Peyer's patch (tissue), 4 donors: ENCODE measurements around the gene USP31. TPM values are rescaled to one million over a fixed set of nuclear protein-coding genes. Genes with fewer than 3 reads are reported as not detected.
"Not testable (repeated sequence)": the region's sequence is repeated elsewhere in the genome, so short reads cannot be mapped to it uniquely, and the experiment has no call there.

Experiments used
- DNase-seq, 3 donors: peaks; one replicate each; pipeline ENCODE4 v3.0.0-alpha.2; 2017 to 2019
- H3K27ac ChIP-seq, 4 donors: fragments of 200-600 bp; sonication (generic); one replicate each; pipeline ENCODE4 v1.5.1; 2016 to 2019
- H3K27me3 ChIP-seq, 2 donors: fragments of 200-600 bp; sonication (generic); one replicate each; pipeline ENCODE4 v1.5.1; 2019
- H3K36me3 ChIP-seq, 3 donors: fragments of 200-600 bp; sonication (generic); one replicate each; pipeline ENCODE4 v1.5.1; 2016 to 2019
- H3K4me1 ChIP-seq, 4 donors: fragments of 200-600 bp; sonication (generic); one replicate each; pipeline ENCODE4 v1.5.1; 2016 to 2019
- H3K4me3 ChIP-seq, 4 donors: fragments of 200-600 bp; sonication (generic); 1 replicate in 3 of 4; 2 replicates in 1 of 4; pipeline ENCODE4 v1.5.1; 2016 to 2019; ENCODE audit warnings: mild to moderate bottlenecking in 1 of 4
- H3K9me3 ChIP-seq, 4 donors: fragments of 200-600 bp; sonication (generic); one replicate each; pipeline ENCODE4 v1.5.1; 2016 to 2019; ENCODE audit warnings: mild to moderate bottlenecking in 1 of 4
- POLR2A ChIP-seq, 2 donors: fragments of 450-650 bp; IDR thresholded peaks; one replicate each; pipeline ENCODE4 v1.5.1; 2017; ENCODE audit warnings: antibody characterized with exemption in 2 of 2, mild to moderate bottlenecking in 2 of 2, moderate library complexity in 2 of 2
- total RNA-seq, 4 donors: library from RNA; depleted of rRNA; stranded (reverse); fragments of >200 nt; gene quantifications; one replicate each; pipeline ENCODE4 v1.1.0, GENCODE V29; 2016
- TF ChIP-seq, protein P1 (sequence below), 6 experiments: fragments of 450-650 bp in 4 of 6; fragments of 200-600 bp in 2 of 6; sonication (generic) in 1 of 6; IDR thresholded peaks; one replicate each; pipeline ENCODE4 v1.5.1; 2017 to 2019; ENCODE audit warnings: antibody characterized with exemption in 6 of 6, mild to moderate bottlenecking in 3 of 6, moderate library complexity in 1 of 6

Gene USP31
- total RNA-seq, 4 donors from 2014 or later, result 6.3 to 12.4 (median 10.5) TPM

DNA sequence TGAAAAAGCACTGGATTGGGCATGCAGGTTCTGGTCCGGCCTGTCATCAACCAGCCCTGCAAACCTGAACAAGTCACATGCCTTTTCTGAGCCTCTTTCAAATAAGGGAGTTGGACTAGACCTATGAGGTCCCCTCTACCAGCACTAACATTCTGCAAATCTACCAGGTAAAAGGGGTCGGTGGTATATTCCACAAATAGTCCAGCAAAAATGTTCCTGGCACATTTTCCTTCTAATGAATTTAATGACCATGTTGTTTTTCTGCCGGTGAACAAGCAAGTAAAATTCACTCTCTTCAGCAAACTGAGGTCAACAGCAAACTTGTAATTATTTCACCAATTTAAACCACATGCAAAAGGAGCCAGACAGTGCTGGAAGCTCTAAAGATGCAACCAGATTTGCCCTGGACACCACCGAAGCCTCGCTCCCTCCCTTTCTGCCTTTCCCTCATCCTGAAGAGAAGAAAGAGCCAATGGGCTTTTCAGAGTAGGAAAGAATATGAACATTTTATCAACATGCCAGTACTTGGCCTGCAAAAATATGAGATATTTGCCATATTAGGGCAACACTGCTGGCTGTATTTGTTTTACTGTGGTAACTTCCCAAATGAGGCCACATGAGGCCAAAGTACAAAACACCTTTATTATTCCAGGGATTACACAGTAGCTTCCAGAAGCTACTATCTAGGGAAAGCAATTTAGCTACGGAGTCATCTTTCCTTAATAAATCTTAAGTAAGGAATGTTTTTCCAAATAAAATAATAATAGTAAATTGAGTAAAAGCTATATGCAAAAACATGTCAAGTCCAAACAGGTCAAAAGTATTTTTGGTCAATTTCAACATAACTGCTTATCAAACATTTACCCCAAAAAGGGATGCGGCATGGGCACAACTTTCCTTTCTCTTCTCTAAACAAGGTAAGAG is 45.0 kb downstream of the USP31 start:
- H3K36me3 ChIP-seq, result peaks cover 0 to 3% (median 0%) of the 10 kb centered on the region in 3 donors
- no peaks in the 10 kb centered on the region for H3K9me3 ChIP-seq
- DNase-seq, result no peak
- H3K4me3 ChIP-seq, result no peak overlapping the region
- no peaks in the 10 kb centered on the region for H3K4me1 ChIP-seq
- no peak for TF ChIP-seq POLR2A (IDR thresholded peaks at IDR 0.05)
- TF ChIP-seq, protein P1, sequence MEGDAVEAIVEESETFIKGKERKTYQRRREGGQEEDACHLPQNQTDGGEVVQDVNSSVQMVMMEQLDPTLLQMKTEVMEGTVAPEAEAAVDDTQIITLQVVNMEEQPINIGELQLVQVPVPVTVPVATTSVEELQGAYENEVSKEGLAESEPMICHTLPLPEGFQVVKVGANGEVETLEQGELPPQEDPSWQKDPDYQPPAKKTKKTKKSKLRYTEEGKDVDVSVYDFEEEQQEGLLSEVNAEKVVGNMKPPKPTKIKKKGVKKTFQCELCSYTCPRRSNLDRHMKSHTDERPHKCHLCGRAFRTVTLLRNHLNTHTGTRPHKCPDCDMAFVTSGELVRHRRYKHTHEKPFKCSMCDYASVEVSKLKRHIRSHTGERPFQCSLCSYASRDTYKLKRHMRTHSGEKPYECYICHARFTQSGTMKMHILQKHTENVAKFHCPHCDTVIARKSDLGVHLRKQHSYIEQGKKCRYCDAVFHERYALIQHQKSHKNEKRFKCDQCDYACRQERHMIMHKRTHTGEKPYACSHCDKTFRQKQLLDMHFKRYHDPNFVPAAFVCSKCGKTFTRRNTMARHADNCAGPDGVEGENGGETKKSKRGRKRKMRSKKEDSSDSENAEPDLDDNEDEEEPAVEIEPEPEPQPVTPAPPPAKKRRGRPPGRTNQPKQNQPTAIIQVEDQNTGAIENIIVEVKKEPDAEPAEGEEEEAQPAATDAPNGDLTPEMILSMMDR (IDR thresholded peaks at IDR 0.05), result no peak
- H3K27me3 ChIP-seq, result no peaks in the 10 kb centered on the region
- H3K27ac ChIP-seq, result no peak overlapping the region

DNA sequence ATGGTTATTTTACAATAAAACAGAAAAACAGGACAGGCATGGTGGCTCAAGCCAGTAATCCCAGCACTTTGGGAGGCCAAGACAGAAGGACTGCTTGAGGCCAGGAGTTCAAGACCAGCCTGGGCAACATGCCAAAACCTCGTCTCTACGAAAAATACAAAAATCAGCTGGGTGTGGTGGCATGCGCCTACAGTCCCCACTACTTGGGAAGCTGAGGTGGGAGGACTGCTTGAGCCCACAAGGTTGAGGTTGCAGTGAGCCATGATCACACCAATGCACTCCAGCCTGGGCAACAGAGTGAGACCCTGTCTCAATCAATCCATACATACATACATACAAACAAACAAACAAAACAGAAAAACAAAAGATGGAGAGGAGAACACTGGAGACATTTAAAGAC is 45.6 kb downstream of the USP31 start:
- no peak for TF ChIP-seq POLR2A (IDR thresholded peaks at IDR 0.05)
- TF ChIP-seq, protein P1 (IDR thresholded peaks at IDR 0.05), result no peak
- no peak overlapping the region for H3K27ac ChIP-seq
- H3K9me3 ChIP-seq, result no peaks in the 10 kb centered on the region

DNA sequence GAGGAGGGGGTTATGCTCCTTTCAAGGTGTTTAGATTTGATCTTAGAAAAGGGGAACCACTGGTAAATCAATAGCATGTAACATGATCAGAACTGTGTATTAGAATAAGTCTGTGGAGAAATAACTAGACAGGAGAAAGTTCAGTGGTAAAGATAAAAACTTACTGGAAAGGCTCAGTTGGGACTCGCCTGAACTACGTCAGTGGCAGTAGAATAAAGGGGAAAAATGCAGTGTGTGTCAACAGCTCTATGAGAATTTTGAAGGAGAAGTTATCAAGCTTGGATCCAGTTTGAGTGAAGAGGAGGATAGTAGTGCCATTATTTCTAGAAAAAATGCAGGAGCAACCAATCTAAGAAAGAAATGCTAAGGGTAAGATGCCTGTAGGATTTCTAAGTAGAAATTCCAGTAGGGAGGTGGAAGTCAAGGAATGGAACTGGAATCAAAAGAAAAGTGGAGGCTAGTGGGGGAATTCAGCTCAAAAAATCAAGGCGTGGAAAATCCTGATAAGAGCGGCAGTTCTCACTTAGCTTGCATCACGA is 48.2 kb downstream of the USP31 start:
- no peaks in the 10 kb centered on the region for H3K9me3 ChIP-seq
- no peak for DNase-seq
- H3K36me3 ChIP-seq, result peaks cover 0 to 3% (median 0%) of the 10 kb centered on the region in 3 donors
- H3K27me3 ChIP-seq, result no peaks in the 10 kb centered on the region
- no peak overlapping the region for H3K4me3 ChIP-seq
- H3K4me1 ChIP-seq, result no peaks in the 10 kb centered on the region
- TF ChIP-seq POLR2A (IDR thresholded peaks at IDR 0.05), result no peak
- TF ChIP-seq, protein P1 (IDR thresholded peaks at IDR 0.05), result no peak
- no peak overlapping the region for H3K27ac ChIP-seq

More for the DNA sequence above, 45.6 kb downstream of the USP31 start:
- Histone ChIP-seq H3K27me3 (no peaks in the 10 kb centered on the region), H3K4me1 (no peaks in the 10 kb centered on the region), H3K36me3 (peaks cover 0 to 3% (median 0%) of the 10 kb centered on the region in 3 donors), H3K4me3 (no peak overlapping the region)
- DNase-seq, result no peak

DNA sequence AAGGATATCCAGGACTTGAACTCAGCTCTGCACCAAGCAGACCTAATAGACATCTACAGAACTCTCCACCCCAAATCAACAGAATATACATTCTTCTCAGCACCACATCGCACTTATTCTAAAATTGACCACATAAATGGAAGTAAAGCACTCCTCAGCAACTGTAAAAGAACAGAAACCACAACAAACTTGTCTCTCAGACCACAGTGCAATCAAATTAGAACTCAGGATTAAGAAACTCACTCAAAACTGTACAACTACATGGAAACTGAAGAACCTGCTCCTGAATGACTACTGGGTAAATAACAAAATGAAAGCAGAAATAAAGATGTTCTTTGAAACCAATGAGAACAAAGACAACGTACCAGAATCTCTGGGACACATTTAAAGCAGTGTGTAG is 52.8 kb downstream of the USP31 start:
- H3K27me3 ChIP-seq, DNase-seq, H3K4me3 ChIP-seq, H3K9me3 ChIP-seq, H3K4me1 ChIP-seq, H3K36me3 ChIP-seq, H3K27ac ChIP-seq: not testable (repeated sequence)

DNA sequence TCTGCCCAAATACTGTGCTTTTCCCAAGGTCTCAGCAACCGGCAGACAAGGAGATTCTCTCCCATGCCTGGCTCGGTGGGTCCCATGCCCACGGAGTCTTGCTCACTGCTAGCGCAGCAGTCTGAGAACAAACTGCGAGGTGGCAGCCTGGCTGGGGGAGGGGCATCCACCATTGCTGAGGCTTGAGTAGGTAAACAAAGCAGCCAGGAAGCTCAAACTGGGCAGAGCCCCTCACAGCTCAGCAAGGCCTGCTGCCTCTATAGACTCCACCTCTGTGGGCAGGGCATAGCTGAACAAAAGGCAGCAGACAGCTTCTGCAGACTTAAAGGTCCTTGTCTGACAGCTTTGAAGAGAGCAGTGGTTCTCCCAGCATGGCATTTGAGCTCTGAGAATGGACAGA is 55.1 kb downstream of the USP31 start:
- not testable (repeated sequence) for H3K27ac ChIP-seq, H3K4me3 ChIP-seq, H3K36me3 ChIP-seq, DNase-seq, H3K27me3 ChIP-seq, H3K4me1 ChIP-seq, H3K9me3 ChIP-seq

DNA sequence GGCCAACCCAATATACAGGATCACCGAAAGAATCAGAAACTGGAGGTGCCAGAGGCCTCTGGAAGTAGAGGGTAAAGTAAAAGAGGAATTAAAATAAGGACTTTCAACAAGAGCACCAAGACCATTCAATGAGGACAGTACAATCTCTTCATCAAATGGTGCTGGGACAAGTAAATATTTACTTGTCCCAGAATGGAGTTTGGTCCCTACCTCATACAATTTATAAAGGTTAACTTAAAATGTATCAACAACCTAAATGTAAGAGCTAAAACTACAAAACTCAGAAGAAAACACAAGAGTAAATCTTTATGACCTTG is 56.5 kb downstream of the USP31 start:
- TF ChIP-seq, protein P1 (IDR thresholded peaks at IDR 0.05), result no peak
- no peak for TF ChIP-seq POLR2A (IDR thresholded peaks at IDR 0.05)
- no peak for DNase-seq
- no peaks in the 10 kb centered on the region for H3K27me3 ChIP-seq
- H3K36me3 ChIP-seq, result peaks cover 0 to 9% (median 0%) of the 10 kb centered on the region in 3 donors
- no peak overlapping the region for H3K4me3 ChIP-seq
- no peak overlapping the region for H3K27ac ChIP-seq
- no peaks in the 10 kb centered on the region for H3K9me3 ChIP-seq
- no peaks in the 10 kb centered on the region for H3K4me1 ChIP-seq
